Right forelimb (tissue), 1 donor: Measurements from ENCODE around the gene HACD1.

Experiments used
- DNase-seq: peaks from one replicate; pipeline ENCODE4 v3.0.0-alpha.2; 2018

The HACD1 gene

GRCh38 chr10:17576768-17577167, 40.4 kb downstream of the HACD1 start:
- DNase-seq = no peak

- no peak for DNase-seq
Measured at GRCh38 chr10:17564911-17565310, 52.3 kb downstream of the HACD1 start.

GRCh38 chr10:17563452-17563851, 53.7 kb downstream of the HACD1 start:
- no peak for DNase-seq

GRCh38 chr10:17562614-17563013, 54.6 kb downstream of the HACD1 start:
- DNase-seq = peak; percentile 53

- no peak for DNase-seq
Measured at GRCh38 chr10:17561111-17561510, 56.1 kb downstream of the HACD1 start.

GRCh38 chr10:17557459-17557858, 59.7 kb downstream of the HACD1 start:
- DNase-seq = no peak

GRCh38 chr10:17548770-17549169, 68.4 kb downstream of the HACD1 start:
- DNase-seq = no peak

- DNase-seq = no peak
Measured at GRCh38 chr10:17548162-17548561, 69.0 kb downstream of the HACD1 start.

- no peak for DNase-seq
Measured at GRCh38 chr10:17547060-17547459, 70.1 kb downstream of the HACD1 start.

GRCh38 chr10:17544465-17544864, 72.7 kb downstream of the HACD1 start:
- no peak for DNase-seq
